Sigmoid colon (tissue), 7 donors: ENCODE measurements around the gene POMT1. TPM values are rescaled to one million over a fixed set of nuclear protein-coding genes. Genes with fewer than 3 reads are reported as not detected.

ENCODE experiments used
- DNase-seq: peaks from one replicate; pipeline ENCODE4 v3.0.0-alpha.2; 2019
- H3K27ac ChIP-seq, 4 donors: fragments of 200-600 bp; sonication (generic); one replicate each; pipeline ENCODE4 v1.5.1; 2016 to 2019; ENCODE audit warnings: mild to moderate bottlenecking in 1 of 4
- H3K27me3 ChIP-seq, 3 donors: fragments of 200-600 bp; sonication (generic); one replicate each; pipeline ENCODE4 v1.5.1; 2019; ENCODE audit warnings: mild to moderate bottlenecking in 1 of 3
- H3K36me3 ChIP-seq, 4 donors: fragments of 200-600 bp; sonication (generic); one replicate each; pipeline ENCODE4 v1.5.1; 2016 to 2019
- H3K4me1 ChIP-seq, 4 donors: fragments of 200-600 bp; sonication (generic); one replicate each; pipeline ENCODE4 v1.5.1; 2017 to 2019
- H3K4me3 ChIP-seq, 4 donors: fragments of 200-600 bp; sonication (generic); one replicate each; pipeline ENCODE4 v1.5.1; 2017 to 2019; ENCODE audit warnings: mild to moderate bottlenecking in 2 of 4, moderate library complexity in 1 of 4
- H3K9me3 ChIP-seq, 4 donors: fragments of 200-600 bp in 3 of 4; sonication (generic) in 3 of 4; one replicate each; pipeline versions ENCODE4 v1.5.1 to v1.6.1; 2013 to 2019
- CTCF ChIP-seq, 4 experiments: fragments of 450-650 bp in 3 of 4; fragments of 200-600 bp in 1 of 4; IDR thresholded peaks; one replicate each; pipeline ENCODE4 v1.5.1; 2016 to 2019; ENCODE audit warnings: antibody characterized with exemption in 4 of 4, mild to moderate bottlenecking in 3 of 4, moderate library complexity in 2 of 4
- EP300 ChIP-seq, 4 donors: sonication (generic); formaldehyde crosslinking; IDR thresholded peaks; one replicate each; pipeline ENCODE4 v1.6.1; 2017; ENCODE audit warnings: antibody characterized with exemption in 4 of 4
- POLR2A ChIP-seq, 2 donors: fragments of 450-650 bp; IDR thresholded peaks; one replicate each; pipeline ENCODE4 v1.6.1; 2016; ENCODE audit warnings: antibody characterized with exemption in 2 of 2, mild to moderate bottlenecking in 2 of 2, moderate library complexity in 2 of 2
- POLR2AphosphoS5 ChIP-seq, 4 donors: sonication (generic); formaldehyde crosslinking; IDR thresholded peaks; one replicate each; pipeline ENCODE4 v1.6.1; 2017; ENCODE audit warnings: antibody characterized with exemption in 4 of 4
- WGBS, 2 donors: extraction: QIAGEN DNeasy Blood & Tissue Kit; methylation state at CpG; one replicate each; pipeline ENCODE4 v1.1.7; 2013; 5-methylcytosine and 5-hydroxymethylcytosine counted together
- intact Hi-C: fragments of 100-400 bp; cut with DNase I; formaldehyde crosslinking; loops from one replicate; pipeline ENCODE4 v1.15.1; 2023
- polyA plus RNA-seq, 3 donors: library from polyadenylated mRNA; stranded (reverse); fragments of 200-250 nt; gene quantifications; one replicate each; pipeline ENCODE4 v1.2.3, GENCODE V29; 2013
- total RNA-seq, 4 donors: library from RNA; depleted of rRNA; stranded (reverse); fragments of >200 nt; gene quantifications; one replicate each; pipeline ENCODE4 v1.1.0, GENCODE V29; 2016
- donor health status: healthy with polysubstance abuse.
- donor health status: Bipolar disorder and iron deficiency.
- donor health status: healthy.

POMT1 gene
- total and polyA plus RNA-seq, 7 donors: 3.6 to 61.2 (median 21.9) TPM

GRCh38 chr9:131477367-131477766 is 25.4 kb upstream of the POMT1 start:
- peak; percentile 27 for DNase-seq
- peaks cover 65 to 97% (median 82%) of the 10 kb centered on the region in 4 donors for H3K36me3 ChIP-seq
- H3K27ac ChIP-seq: no peak overlapping the region
- H3K27me3 ChIP-seq: no peaks in the 10 kb centered on the region
- H3K4me3 ChIP-seq: no peak overlapping the region
- TF ChIP-seq POLR2AphosphoS5 (IDR thresholded peaks at IDR 0.05) (no peak), CTCF (IDR thresholded peaks at IDR 0.05) (no peak)
- intact Hi-C loops: no loop called here
- WGBS, 2 donors: 90% methylated on average over 11 of the region's 11 CpGs
- H3K9me3 ChIP-seq: no peaks in the 10 kb centered on the region
- H3K4me1 ChIP-seq: peaks cover 0 to 12% (median 4%) of the 10 kb centered on the region in 4 donors

DNA sequence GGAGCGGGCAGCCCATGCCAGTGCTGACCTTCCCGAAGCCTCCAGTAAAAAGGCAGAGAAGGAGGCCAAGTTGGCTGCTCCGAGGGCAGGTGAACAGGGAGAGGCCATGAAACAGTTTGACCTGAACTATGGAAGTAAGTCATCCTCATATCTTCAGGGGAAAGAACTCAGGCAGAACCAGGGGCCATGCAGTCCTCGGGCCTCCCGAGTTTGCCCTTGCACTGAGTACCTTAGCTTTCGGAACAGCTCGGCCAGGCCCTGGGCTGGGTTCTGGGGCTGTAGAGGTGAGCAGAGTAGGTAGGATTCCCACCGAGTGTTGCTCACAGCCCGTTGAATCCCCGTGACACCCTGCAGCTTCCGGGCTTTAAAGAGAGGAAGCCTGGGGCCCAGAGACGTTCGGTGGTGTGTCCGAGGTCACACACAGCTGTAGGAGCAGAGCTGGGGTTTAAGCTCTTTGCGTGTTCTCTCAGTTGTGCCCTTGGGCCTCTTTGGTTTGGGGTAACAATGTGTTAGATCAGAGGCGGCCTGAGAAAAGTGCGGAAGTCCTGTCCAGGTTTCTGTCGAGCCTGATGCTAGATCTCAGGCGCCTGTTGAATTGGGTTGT is 24.8 kb upstream of the POMT1 start:
- no peak for TF ChIP-seq EP300 (IDR thresholded peaks at IDR 0.05)
- TF ChIP-seq CTCF (IDR thresholded peaks at IDR 0.05): no peak
- TF ChIP-seq POLR2AphosphoS5 (IDR thresholded peaks at IDR 0.05): no peak
- no peak for TF ChIP-seq POLR2A (IDR thresholded peaks at IDR 0.05)
- Histone ChIP-seq H3K36me3 (peaks cover 68 to 97% (median 86%) of the 10 kb centered on the region in 4 donors), H3K4me1 (peaks cover 0 to 17% (median 7%) of the 10 kb centered on the region in 4 donors), H3K9me3 (no peaks in the 10 kb centered on the region), H3K27ac (no peak overlapping the region), H3K27me3 (no peaks in the 10 kb centered on the region), H3K4me3 (no peak overlapping the region)
- intact Hi-C loops: loop anchor here (2.0 kb wide), 1 partner anchor 127 kb away; no protein-coding TSS in a partner anchor
- no peak for DNase-seq
- 87 to 94% methylated on average over 19 of the region's 19 CpGs for whole genome bisulfite sequencing, 2 donors

GRCh38 chr9:131478421-131478868 is 24.3 kb upstream of the POMT1 start:
- no peak for TF ChIP-seq POLR2A (IDR thresholded peaks at IDR 0.05)
- peak in 3 of 4 experiments; percentile 41 to 57 (median 43) for TF ChIP-seq CTCF (IDR thresholded peaks at IDR 0.05)
- Histone ChIP-seq H3K27me3 (no peaks in the 10 kb centered on the region), H3K27ac (no peak overlapping the region), H3K36me3 (peaks cover 70 to 97% (median 86%) of the 10 kb centered on the region in 4 donors), H3K4me1 (peaks cover 0 to 23% (median 9%) of the 10 kb centered on the region in 4 donors), H3K4me3 (no peak overlapping the region), H3K9me3 (no peaks in the 10 kb centered on the region)
- 58 to 59% methylated on average over 12 of the region's 12 CpGs for WGBS, 2 donors
- intact Hi-C loops: loop anchor here (2.0 kb wide), 1 partner anchor 128 kb away; no protein-coding TSS in a partner anchor
- no peak for DNase-seq

DNA sequence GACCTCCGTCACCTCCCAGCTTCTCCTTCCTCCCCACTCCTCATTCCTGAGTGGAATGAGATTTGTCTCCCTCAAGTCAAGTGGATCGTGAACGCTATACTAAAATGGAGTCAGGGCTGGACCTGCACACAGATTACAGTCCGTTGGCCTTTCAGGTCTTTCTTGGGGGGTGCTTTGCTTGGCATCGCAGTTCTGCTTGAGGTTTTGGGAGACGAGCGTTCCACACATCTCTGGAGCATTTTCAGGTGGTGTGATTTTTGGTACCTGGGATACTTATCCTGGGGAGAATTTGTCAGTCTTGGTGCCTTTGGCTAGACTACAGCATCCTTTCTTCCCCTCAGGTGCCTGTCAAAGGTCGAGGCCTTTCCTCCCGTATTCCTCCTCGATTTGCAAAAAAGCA is 23.8 kb upstream of the POMT1 start:
- Histone ChIP-seq H3K4me1 (peaks cover 0 to 27% (median 12%) of the 10 kb centered on the region in 4 donors), H3K27me3 (no peaks in the 10 kb centered on the region), H3K9me3 (no peaks in the 10 kb centered on the region), H3K4me3 (no peak overlapping the region), H3K36me3 (peaks cover 65 to 97% (median 86%) of the 10 kb centered on the region in 4 donors), H3K27ac (no peak overlapping the region)
- TF ChIP-seq EP300 (IDR thresholded peaks at IDR 0.05): no peak
- TF ChIP-seq POLR2A (IDR thresholded peaks at IDR 0.05): no peak
- TF ChIP-seq POLR2AphosphoS5 (IDR thresholded peaks at IDR 0.05): no peak
- TF ChIP-seq CTCF (IDR thresholded peaks at IDR 0.05): no peak
- intact Hi-C loops: loop anchor here (2.0 kb wide), 1 partner anchor 128 kb away; no protein-coding TSS in a partner anchor
- 94 to 95% methylated on average over 10 of the region's 10 CpGs for WGBS, 2 donors
- DNase-seq: no peak
